GM19240 (cell line): ENCODE measurements around the gene INIP.
"Not testable (repeated sequence)": the region's sequence is repeated elsewhere in the genome, so short reads cannot be mapped to it uniquely, and the experiment has no call there.

Experiments used
- DNase-seq: peaks from one replicate; pipeline ENCODE4 v3.0.0; 2011; ENCODE audit warnings: low spot score; ENCODE audit not compliant: insufficient read length

INIP gene

DNA sequence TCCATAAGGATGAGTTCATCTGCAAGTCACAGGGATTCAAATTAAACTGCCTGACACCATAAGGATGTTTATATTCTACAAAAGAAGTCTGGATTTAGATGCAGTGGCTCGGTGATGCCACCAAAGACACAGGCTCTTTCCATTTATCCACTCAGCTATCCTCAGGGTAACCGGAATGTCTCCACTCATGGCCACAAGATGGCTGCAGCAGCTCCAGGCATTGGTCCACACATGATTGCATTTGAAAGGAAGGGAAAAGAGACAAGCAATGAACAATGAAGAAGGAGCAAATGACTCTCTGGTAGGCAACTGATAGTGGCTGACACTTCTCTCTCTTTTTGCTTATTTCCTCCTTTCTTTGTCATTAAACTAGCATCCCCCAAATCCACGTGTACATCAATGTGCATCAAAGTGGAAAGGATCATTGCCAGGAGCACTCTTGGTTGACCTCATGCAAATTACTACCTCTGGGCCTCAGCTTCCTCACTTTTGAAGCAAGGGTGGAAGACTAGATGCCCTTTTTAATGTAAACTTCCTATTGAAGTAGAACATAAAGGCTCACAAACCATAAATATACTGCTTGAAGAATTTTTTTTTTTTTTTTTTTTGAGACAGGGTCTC, 25.4 kb upstream of the INIP start:
- DNase-seq, result no peak

DNA sequence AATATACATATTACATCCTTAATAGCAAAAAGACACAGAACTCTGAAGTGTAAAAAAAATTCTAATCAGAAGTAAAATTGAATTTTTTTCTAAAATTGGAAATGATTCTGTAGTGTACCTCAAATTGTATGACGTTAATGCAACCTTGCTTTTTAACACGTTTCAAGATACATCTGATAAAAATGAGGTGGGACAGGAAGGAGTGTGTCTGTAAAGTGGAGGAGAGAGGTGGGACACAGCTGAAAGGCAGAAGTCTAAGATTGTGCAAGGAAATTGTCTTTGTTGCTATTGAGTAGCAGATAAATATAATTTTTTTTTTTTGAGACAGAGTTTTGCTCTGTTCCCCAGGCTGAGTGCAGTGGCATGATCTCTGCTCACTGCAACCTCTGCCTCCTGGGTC, 17.0 kb upstream of the INIP start:
- no peak for DNase-seq

GRCh38 chr9:112731971-112732370, 14.1 kb upstream of the INIP start:
- DNase-seq, result no peak

DNA sequence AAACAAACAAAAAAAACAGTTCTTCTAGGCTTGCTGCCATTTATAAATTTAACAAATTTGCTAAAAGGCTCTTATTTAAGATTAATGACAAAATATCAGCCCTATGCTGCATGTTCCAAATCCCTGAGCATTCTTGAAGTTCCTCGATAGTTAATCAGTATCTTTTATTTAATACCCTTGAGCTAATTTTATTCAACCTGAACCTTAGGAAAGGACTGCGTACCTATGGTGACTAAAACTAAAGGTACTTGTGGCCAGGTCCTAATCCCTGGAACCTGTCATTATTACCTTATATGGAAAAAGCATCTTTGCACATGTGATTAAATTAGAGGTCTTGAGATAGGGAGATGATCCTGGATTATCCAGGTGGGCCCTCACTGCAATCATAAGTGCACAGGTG, 10.5 kb upstream of the INIP start:
- DNase-seq, result no peak

DNA sequence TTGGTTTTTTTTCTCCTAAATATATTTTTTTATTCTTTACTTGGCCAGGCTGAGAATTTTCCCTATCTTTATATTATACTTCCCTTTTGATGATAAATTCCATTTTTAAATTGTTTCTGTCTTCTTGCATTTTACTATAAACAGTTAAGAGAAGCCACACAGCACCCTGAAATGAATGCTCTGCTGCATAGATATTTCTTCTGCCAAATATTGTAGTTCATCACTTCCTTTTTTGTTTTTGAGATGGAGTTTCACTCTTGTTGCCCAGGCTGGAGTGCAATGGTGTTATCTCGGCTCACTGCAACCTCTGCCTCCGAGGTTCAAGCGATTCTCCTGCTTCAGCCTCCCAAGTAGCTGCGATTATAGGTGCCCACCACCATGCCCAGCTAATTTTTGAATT, 8.5 kb upstream of the INIP start:
- DNase-seq, result no peak

DNA sequence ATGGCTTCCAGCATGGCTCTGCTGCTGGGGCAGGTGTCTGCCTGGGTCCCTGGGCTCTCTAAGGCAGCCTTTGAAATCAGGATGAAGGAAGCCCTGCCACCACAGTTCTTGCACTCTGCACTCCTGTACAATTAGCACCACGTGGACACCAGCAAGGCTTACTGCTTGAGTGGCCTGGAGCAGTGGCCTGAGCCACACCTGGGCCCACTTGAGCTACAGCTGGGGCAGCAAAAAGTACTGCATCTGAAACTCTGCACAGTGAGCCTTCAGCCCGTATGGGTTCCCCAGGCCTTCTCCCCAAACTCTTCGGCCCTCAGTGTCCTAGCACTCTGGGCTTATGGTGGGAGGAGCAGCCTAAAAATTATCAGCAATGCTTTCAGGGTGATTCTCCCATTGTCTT, 8.0 kb upstream of the INIP start:
- DNase-seq, result no peak

- not testable (repeated sequence) for DNase-seq
These were observed 4.8 kb upstream of the INIP start for GRCh38 chr9:112722749-112723148.

DNA sequence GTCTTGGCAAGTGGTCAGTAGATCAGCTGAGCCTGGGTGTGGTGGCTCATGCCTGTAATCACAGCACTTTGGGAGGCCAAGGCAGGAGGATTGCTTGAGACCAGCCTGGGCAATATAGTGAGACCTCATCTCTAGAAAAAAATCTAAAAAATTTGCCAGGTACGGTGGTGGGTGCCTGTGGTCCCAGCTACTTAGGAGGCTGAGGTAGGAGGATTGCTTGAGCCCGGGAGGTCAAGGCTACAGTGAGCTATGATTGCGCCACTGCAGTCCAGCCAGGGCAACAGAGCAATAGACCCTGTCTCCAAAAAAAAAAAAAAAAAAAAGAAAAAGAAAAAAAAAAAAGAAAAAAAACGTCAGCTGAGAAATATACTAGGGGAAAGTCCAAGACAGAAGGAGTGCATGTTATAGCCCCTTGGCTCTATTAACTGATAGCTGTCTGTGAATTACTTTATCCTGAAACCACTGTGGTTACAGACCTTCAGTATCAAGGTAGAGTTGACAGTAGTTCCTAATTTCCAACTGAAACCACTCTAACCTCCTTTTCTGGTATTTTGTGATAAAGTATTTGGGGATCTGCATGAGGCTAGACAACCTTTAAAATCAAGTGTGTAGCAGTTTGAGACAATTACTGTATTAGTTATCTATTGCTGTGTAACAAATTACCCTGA, 2.3 kb upstream of the INIP start:
- no peak for DNase-seq

DNA sequence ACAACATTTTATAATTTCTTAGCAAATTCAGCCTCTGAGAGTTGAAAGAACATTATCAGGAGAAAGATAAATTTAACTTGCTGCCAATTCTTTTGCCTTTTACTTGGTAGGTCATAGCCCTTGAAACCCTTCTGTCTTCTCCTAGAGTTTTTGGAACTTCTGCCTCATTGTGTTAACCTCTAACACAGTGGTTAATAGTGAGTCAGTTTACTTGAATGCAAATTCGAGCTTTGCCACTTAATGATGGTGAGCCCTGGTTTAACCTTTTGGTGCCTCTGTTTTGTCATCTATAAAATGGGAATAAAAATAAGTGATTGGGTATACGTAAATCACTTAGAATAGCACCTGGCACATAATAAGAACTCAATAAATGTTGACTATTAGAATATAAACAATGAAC, 1.8 kb upstream of the INIP start:
- DNase-seq, result no peak

DNA sequence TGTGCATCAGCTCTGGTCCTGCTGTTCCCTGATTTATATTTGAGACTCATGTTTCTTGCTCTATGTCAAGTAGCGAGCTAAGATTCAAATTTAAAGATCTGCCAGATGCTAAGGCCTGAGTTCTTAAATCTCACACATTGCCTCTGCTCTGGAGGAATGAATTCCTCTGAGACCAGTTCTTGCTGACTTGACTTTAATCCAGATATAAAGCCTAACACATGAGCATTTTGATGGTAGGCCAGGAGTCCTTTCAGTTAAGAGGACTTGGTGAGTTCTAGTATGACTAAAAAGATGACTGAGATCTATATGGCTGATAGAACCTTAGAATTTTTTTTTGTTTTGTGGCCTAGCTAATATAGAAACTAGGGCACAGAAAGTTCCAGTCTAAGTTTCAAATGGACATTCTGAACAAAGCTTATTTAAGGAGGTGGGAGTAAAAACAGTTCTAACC, 1.3 kb upstream of the INIP start:
- no peak for DNase-seq

DNA sequence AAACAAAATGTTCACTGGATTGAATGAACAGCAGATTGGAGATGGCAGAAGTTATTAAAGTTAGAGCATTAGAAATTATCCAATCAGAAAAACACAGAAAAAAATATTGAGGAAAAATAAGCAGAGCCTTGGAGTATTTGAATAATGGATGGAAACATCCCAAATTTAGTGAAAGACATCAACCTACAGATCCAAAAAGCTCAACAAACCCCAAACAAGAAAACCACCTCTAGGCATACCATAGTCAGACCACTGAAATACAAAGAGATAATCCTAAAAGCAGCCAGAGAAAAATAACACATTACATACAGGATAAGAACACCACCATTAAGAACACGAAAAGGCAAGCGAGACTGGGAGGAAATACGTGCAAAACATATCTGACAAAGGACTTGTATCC, 5.2 kb downstream of the INIP start:
- DNase-seq, result no peak

- no peak for DNase-seq
These were observed 6.7 kb downstream of the INIP start for GRCh38 chr9:112711050-112711689.

GRCh38 chr9:112705768-112706427, 12.0 kb downstream of the INIP start:
- DNase-seq, result no peak

DNA sequence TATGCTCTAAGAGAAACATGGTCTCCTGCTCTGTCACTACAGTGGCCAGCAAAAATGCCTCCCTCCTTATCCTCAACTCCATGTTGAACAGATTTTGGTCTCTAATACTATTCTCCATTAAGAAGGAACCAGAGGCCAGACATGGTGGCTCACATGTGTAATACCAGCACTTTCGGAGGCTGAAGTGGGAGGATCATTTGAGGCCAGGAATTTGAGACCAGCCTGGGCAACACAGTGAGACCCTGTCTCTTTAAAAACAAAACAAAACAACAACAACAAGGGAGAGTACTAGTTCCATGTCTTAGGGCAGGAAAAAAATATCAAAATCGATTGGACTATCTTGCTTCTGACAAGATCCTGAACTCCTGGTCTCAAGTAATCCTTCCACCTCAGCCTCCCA, 14.6 kb downstream of the INIP start:
- no peak for DNase-seq

DNA sequence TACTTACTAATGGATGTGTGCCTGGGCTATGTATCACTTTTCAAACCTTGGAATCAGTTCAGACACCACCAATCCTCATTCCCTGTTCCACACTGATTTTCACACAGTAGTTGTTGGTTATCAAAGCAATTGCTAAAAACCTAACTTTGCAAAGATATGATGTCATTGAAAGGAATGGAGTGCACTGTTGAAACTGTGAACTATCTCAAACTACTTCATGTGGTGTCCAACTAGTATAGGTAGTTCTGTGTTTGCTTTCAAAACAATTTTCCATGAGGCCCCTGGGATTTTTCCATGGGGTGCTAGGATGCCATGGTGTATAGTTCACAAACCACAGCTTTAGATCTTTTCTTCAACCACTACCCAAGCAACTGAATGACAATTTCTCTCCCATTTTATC, 17.8 kb downstream of the INIP start:
- no peak for DNase-seq

DNA sequence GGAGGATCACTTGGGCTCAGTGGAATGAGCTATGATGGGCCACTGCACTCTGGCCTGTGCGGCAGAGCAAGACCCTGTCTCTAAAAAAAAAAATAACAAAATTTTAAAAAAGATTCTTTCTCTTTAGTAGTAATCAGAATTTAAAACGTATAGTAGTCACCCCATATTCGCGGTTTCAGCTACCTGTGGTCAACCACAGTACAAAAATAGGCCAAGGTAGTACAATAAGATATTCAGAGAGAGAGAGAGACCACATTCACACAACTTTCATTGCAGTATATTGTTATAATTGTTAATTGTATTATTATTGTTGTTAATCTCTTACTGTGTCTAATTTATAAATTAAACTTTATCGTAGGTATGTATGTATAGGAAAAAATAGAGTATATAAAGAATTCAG, 18.7 kb downstream of the INIP start:
- no peak for DNase-seq

DNA sequence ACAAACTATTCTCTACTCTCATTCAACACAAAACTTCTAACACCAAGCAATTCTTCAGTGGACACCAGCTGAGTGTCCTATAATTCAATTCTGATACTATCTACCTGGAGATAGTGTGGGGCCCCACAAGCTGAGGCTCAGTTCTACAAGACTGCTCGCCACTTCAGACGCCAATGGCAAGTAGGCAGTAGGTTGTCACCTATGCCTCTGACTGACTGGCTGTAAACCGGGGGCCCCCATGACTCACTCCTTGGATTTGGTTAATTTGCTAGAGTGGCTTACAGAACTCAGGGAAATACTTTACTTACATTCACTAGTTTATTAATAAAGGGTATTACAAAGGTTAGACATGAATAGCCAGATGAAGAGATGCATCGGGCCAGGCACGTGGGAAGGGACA, 21.5 kb downstream of the INIP start:
- no peak for DNase-seq

DNA sequence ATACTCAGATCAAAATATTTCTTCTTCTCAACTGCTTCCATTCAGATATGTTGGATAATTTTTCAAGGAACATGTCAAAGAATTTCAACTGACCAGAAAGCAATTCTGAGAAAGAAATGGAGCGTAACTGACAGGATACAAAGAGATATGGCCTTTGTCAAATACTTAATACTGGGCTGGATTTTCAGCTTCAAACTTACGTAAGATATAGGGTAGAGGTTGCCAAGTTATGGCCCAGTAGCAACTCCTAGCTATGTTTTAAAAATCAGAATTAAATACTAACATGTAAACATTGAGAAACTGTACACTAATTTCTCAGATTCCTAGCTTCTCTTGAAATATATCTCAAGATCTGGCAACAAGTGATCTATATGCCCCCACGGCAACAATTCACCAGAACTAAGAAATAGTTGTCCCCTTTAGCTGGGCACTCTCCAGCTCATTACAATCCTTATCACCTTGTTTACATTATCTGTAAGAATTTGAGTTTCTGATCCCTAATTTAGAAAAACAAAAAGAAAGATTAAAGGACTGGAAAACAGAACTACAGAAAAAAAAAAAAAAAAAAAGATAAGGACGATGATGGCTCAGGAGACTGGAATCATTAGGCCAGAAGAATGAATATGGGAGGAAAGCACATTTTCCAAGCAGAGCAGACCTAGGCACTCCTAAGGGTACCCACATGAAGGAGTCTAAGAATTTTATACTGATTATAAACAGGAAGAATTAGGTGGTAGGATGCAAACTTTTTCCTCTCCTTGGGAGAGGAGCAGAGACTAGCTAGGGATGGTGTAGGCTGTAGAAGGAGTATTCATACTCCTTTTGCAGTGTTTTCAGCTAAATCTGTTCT, 23.0 kb downstream of the INIP start:
- DNase-seq, result no peak

DNA sequence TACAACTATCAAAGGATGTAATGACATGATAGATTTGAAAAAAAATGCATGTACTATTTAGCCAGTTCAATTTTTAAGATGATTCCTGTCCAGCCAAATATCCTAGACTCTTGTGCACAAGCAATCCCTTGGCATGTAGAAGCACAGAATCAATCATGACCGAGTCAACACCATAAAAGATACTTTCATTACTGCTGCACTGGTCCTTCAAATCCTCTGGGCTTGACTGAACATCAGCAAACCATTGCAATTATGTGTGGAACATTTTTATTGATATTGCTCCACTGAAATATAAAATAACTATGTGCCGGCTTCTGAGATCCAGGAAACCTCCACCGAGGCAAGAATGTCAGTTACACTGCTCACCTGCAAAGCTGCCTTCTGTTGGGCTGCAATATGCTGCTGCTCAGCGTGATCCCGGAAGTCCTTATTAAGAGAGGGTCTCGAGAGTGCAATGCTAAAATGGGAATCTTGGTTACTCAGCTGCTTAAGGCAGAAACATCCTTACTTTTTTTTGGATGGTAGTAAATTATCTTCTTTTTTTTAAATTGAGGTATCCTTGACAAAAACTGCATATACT, 28.7 kb downstream of the INIP start:
- DNase-seq, result no peak

DNA sequence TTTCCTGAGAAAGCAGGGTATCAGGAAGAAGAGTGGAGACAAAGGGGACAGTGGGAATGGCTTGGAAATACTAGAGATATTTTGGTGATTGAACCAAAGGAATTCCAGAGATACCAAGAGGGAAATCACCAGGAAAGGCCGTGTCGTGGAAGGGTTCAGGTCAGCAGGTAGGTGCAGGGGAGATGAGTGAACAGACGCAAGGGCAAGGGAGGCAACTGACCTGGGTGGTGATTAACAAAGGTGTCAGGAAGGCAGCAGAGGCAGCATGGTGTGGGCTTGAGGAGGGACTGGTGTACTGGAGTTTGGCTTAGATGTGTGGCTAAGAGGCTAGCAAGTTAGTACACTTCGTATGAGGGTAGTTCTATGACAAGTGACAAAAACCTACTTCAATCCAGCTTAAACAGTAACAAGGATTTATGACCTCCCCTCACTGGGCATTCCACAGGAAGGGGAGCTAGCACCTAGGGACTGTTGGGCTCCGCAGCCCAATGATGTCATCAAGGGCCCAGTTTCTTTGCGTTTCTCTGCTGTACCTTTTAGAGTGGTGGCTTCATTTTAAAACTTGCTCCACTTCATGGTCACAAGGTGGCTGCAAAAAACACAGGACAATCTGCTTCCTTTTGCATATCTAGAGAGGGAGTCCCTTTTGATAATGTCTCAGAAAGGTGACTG, 37.0 kb downstream of the INIP start:
- no peak for DNase-seq

DNA sequence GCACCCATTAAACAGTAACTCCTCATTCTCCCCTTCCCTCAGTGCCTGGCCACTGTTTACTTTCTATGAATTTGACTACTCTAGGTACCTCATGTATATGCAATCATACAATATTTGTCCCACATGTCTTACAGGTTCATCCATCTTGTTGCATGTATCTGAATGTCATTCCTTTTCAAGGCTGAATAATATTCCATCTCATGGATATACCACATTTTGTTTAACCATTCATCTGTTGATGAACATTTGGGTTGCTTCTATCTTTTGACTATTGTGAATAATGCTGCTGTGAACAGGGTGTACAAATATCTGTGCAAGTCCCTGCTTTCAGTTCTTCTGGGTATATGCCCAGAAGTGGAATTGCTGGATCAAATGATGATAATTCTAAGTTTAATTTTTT, 40.9 kb downstream of the INIP start:
- DNase-seq, result no peak
